ENCODE data around the gene IFITM5.

GRCh38 chr11:294780-295179 is 4.5 kb downstream of the IFITM5 start:
- TF ChIP-seq, protein P1, sequence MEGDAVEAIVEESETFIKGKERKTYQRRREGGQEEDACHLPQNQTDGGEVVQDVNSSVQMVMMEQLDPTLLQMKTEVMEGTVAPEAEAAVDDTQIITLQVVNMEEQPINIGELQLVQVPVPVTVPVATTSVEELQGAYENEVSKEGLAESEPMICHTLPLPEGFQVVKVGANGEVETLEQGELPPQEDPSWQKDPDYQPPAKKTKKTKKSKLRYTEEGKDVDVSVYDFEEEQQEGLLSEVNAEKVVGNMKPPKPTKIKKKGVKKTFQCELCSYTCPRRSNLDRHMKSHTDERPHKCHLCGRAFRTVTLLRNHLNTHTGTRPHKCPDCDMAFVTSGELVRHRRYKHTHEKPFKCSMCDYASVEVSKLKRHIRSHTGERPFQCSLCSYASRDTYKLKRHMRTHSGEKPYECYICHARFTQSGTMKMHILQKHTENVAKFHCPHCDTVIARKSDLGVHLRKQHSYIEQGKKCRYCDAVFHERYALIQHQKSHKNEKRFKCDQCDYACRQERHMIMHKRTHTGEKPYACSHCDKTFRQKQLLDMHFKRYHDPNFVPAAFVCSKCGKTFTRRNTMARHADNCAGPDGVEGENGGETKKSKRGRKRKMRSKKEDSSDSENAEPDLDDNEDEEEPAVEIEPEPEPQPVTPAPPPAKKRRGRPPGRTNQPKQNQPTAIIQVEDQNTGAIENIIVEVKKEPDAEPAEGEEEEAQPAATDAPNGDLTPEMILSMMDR (IDR thresholded peaks at IDR 0.05): no peak
- TF ChIP-seq EP300 (IDR thresholded peaks at IDR 0.05) (no peak), POLR2A (IDR thresholded peaks at IDR 0.05; ENCODE audit: low read depth) (no peak)

Measured in esophagus muscularis mucosa (tissue), 4 donors.